HG02884 (cell line): ENCODE measurements around the gene TPRX2.
"Not testable (repeated sequence)": the region's sequence is repeated elsewhere in the genome, so short reads cannot be mapped to it uniquely, and the experiment has no call there.

Source experiments
- ATAC-seq: cut with Tn5 transposase; IDR thresholded peaks from one replicate; pipeline ENCODE4 v1.9.1; 2021; ENCODE audit warnings: mild to moderate bottlenecking, moderate library complexity; ENCODE audit not compliant: unreplicated experiment

Gene TPRX2, protein sequence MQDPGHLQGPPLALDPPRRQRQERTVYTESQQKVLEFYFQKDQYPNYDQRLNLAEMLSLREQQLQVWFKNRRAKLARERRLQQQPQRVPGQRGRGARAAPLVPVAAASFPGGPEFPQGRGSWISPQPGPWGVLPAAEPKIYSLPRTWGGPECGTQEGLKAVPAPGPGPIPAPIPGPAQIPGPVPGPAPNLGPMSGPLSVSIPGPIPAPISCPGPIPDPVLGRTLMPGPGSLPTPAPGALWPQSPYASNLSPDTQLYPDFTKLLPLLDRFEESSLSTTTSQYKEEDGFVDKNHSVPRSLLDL

DNA sequence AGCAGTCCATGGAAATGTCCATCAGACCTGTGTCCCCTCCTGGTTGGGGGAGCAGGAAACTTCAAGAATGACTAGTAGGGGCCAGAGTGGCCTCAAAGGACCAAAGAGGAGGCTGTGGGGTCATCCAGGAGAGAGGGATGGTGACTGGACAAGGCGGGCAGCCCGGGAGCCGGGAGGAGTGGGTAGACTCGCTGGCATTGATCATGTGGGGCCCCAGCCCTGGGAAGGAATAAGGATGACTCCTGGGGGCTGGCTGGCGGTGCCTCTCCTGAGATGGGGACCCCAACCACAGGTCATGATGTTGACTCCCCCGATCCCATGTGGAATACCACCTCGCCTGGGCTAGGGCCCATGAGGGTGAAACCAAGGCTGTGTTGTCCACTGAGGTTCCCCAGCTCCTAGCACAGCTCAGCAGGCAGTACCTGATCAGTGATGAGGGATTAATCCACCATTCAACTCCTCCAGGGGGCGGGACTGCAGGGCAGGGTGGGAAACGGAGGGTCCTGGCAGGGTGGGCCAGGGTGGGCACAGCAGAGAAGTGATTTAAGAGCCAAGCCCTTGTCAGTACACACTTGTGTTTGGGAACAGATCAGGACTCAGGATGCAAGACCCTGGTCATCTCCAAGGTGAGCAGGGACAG, at the start of gene TPRX2:
TPRX2 (plus strand) TSS at position 590 of the 640 bp plus-strand sequence; CDS start at position 602, 12 bp downstream.
- not testable (repeated sequence) for ATAC-seq

GRCh38 chr19:47813304-47813994, 45.6 kb upstream of the TPRX2 start:
- ATAC-seq, result no peak

GRCh38 chr19:47813995-47814328, 45.1 kb upstream of the TPRX2 start:
- no peak for ATAC-seq

- ATAC-seq, result not testable (repeated sequence)
Observed at GRCh38 chr19:47816270-47816669, 42.8 kb upstream of the TPRX2 start.

DNA sequence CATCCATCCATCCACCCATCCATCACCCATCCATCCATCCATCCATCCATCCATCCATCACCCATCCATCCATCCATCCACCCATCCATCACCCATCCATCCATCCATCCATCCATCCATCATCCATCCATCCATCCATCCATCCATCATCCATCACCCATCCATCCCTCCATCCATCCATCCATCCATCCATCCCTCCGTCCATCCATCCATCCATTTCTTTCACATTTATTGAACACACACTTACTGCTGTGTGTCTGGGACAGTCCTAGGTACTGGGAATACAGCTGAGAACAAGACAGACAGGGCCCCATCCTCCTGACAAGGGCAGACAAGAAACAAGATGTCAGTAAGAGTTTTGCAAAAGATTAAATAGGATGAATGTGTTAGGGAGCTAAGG, 40.8 kb upstream of the TPRX2 start:
- ATAC-seq, result not testable (repeated sequence)

DNA sequence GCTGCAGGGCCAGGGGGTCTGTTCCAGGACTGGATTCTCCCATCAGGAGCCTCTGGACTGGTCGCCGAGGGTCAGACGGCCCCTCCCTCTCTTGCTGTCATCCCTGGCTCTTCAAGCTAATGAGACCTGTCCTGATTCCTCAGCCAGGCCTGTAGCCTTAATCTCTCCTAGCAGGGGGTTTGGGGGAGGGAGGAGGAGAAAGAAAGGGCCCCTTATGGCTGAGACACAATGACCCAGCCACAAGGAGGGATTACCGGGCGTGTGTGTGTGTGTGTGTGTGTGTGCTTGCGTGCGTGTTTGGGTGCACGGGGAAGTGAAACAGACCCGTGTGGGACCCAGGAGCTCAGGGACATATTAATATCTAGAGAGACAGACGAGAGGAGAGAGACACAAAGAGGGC, 39.2 kb upstream of the TPRX2 start:
- ATAC-seq, result no peak

DNA sequence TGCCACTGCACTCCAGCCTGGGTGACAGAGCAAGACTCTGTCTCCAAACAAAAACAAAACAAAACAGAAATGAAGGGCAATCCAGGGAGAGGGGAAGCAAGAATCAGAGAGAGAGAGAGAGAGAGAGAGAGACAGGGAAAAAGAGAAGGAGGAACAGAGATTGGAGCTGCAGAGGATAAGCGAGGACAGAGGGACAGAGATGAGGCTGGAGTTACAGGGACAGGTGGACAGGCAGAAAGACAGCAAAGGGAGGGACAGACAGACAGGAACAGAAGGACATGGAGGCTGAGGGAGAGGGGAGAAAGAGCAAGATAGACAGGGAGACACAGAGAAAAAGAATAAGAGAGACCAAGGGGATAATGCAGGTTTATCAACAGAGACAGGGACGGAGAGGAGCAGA, 38.6 kb upstream of the TPRX2 start:
- no peak for ATAC-seq

- no peak for ATAC-seq
Observed at GRCh38 chr19:47821460-47822020, 37.5 kb upstream of the TPRX2 start, which contains the start of gene CRX. Gene CRX (plus strand): TSS chr19:47821937. CDS start chr19:47834444, 12,507 bp downstream.

DNA sequence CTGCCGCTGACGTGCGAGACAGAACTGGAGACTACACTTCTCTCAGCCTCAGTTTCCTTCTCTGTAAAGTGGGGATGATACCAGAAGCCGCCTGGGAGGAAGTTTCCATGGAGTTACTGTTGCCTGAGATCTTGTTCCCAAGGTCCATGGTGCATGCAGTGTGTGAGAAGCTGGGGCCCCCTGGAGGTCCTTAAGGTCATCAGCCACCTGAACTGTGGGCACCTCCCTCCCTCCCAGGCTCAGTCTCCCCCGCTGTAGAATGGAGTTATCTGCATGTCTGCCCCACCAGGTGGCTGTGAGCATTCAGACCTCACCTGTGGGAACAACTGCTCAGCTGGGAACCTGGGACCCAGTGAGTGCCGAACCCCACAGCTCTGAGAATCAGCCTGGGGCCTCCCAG, 34.6 kb upstream of the TPRX2 start:
- no peak for ATAC-seq

- ATAC-seq, result no peak
Observed at GRCh38 chr19:47826800-47827199, 32.2 kb upstream of the TPRX2 start.

DNA sequence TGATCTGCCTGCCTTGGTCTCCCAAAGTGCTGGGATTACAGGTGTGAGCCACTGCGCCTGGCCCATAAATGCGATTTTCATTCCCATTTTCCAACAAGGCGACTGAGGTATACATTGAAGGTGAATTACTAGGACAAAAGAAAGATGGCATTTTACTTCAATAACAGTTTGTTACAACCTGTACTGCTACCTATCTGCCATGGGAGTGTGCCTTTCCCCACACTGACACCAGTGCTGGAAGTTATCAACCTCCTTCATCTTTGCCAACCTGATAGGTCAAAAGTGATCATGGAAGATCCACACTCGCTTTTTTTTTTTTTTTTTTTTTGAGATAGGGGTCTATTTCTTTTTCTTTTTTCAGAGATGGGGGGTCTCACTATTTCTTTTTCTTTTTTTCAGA, 26.3 kb upstream of the TPRX2 start:
- no peak for ATAC-seq

DNA sequence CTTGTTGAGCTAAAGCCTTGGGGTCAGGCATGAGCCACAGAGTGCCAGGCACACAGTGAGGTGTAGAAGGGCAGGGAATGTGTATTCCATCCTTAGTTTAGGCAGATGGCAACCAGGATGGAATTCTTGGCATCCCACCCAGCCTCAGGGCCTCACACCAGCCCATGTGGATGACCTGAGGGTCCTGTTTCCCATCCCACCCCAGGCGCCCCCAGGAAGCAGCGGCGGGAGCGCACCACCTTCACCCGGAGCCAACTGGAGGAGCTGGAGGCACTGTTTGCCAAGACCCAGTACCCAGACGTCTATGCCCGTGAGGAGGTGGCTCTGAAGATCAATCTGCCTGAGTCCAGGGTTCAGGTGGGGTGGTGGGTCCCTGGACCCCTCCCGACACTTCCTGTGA, 23.0 kb upstream of the TPRX2 start:
- ATAC-seq, result no peak

DNA sequence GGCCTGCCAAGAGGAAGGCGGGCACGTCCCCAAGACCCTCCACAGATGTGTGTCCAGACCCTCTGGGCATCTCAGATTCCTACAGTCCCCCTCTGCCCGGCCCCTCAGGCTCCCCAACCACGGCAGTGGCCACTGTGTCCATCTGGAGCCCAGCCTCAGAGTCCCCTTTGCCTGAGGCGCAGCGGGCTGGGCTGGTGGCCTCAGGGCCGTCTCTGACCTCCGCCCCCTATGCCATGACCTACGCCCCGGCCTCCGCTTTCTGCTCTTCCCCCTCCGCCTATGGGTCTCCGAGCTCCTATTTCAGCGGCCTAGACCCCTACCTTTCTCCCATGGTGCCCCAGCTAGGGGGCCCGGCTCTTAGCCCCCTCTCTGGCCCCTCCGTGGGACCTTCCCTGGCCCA, 19.6 kb upstream of the TPRX2 start:
- ATAC-seq, result no peak

GRCh38 chr19:47839913-47840312, 19.1 kb upstream of the TPRX2 start:
- ATAC-seq, result no peak

- ATAC-seq, result no peak
Observed at GRCh38 chr19:47842941-47843340, 16.1 kb upstream of the TPRX2 start.

GRCh38 chr19:47848425-47848822, 10.6 kb upstream of the TPRX2 start:
- no peak for ATAC-seq

DNA sequence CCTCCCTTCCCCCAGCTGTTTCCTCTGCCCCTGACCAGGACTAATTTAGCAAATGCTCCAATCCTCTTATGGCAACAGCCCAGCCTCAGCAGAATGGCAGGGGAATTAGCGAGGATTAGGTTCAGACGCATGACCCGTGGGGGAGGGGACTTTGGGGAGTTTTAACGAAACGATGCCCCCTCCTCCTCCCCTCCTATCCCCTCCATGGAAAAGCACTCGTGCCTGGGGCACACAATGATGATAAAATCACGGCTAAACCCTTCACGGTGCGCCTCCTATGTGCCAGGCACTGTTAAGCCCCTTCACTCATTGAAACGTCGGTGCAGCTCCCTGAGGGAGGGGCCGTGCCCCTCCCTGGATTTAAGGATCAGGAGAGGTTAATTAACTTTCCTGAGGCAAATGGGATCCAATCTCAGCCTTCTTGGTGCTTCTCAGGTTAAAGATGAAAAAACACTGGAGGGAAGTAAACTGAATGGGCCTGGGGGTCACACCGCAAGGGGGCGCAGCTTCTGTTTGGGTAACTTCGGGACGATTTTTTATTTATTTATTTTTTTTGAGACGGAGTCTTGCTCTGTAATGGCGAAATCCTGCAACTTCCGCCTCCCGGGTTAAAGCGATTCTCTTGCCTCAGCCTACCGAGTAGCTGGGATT, 10.1 kb upstream of the TPRX2 start:
- no peak for ATAC-seq

- no peak for ATAC-seq
Observed at GRCh38 chr19:47853003-47853402, 6.0 kb upstream of the TPRX2 start.

GRCh38 chr19:47854459-47854858, 4.6 kb upstream of the TPRX2 start:
- no peak for ATAC-seq

GRCh38 chr19:47858231-47858630, 804 bp upstream of the TPRX2 start:
- not testable (repeated sequence) for ATAC-seq

- not testable (repeated sequence) for ATAC-seq
Observed at GRCh38 chr19:47859838-47860237, 803 bp downstream of the TPRX2 start.
